K562 (cell line): ENCODE results near the gene TLNRD1. TPM values are rescaled to one million over a fixed set of nuclear protein-coding genes. Genes with fewer than 3 reads are reported as not detected.

Experiments
- DMBX1 ChIP-seq: fragments of 250-450 bp; sonication (Bioruptor Pico); IDR thresholded peaks from 2 replicates; pipeline ENCODE4 v1.8.0; 2022; ENCODE audit warnings: inconsistent platforms, mild to moderate bottlenecking, moderate library complexity, borderline replicate concordance
- FOXP4 ChIP-seq: sonication (generic); formaldehyde crosslinking; IDR thresholded peaks from 2 replicates; pipeline ENCODE4 v1.8.0; 2022; ENCODE audit warnings: mild to moderate bottlenecking, missing genetic modification reagents, borderline replicate concordance
- GTF2A2 ChIP-seq: IDR thresholded peaks from 2 replicates; pipeline ENCODE4 v1.6.1; 2016; ENCODE audit warnings: mild to moderate bottlenecking, missing genetic modification characterization, missing compliant biosample characterization
- HBP1 ChIP-seq: fragments of 450-650 bp; formaldehyde crosslinking; IDR thresholded peaks from 2 replicates; pipeline ENCODE4 v1.4.0; 2022; ENCODE audit warnings: missing genetic modification characterization
- HDAC2 ChIP-seq: fragments of 450-650 bp; IDR thresholded peaks from 2 replicates; pipeline ENCODE4 v1.6.1; 2016; ENCODE audit warnings: mild to moderate bottlenecking
- KLF1 ChIP-seq: fragments of 450-650 bp; IDR thresholded peaks from 2 replicates; pipeline ENCODE4 v1.6.1; 2016; ENCODE audit warnings: missing genetic modification characterization, missing compliant biosample characterization
- MCM5 ChIP-seq: fragments of 450-650 bp; IDR thresholded peaks from 2 replicates; pipeline ENCODE4 v1.6.1; 2016; ENCODE audit warnings: low read depth
- TCF7L2 ChIP-seq: fragments of 150-350 bp; IDR thresholded peaks from 2 replicates; pipeline ENCODE4 v1.6.1; 2016; ENCODE audit warnings: low read depth, mild to moderate bottlenecking, low read length, moderate library complexity
- THRB ChIP-seq: fragments of 450-650 bp; formaldehyde crosslinking; conservative IDR thresholded peaks from 2 replicates; pipeline ENCODE4 v1.4.0; 2022; ENCODE audit warnings: mild to moderate bottlenecking, missing genetic modification characterization
- ZNF436 ChIP-seq: fragments of 250-450, 450-650 bp; sonication (Bioruptor Pico); formaldehyde crosslinking; IDR thresholded peaks from 2 replicates; pipeline ENCODE4 v1.7.0; 2020; ENCODE audit warnings: mild to moderate bottlenecking
- ZNF449 ChIP-seq: fragments of 250-450 bp; sonication (Bioruptor Pico); IDR thresholded peaks from 2 replicates; pipeline ENCODE4 v1.8.0; 2022; ENCODE audit warnings: moderate library complexity, mild to moderate bottlenecking, inconsistent platforms
- polyA plus RNA-seq, 8 experiments: library from polyadenylated mRNA; depleted of rRNA in 4 of 8; stranded (reverse) in 5 of 8; unstranded in 3 of 8; fragments of >200 nt; fragmentation: Nextera tagmentation in 2 of 8; fragmentation: Illumina TruSeq in 1 of 8; extraction: Ambion mirVana in 2 of 8; extraction: Trizol in 1 of 8; gene quantifications; 2 replicates each; pipeline versions ENCODE4 v1.2.1 to v1.2.3, GENCODE V29; 2011 to 2014; ENCODE audit warnings: inconsistent platforms in 1 of 8, missing spikeins in 1 of 8
- total RNA-seq, 7 experiments: library from RNA; depleted of rRNA in 6 of 7; stranded (reverse); fragments of >200 nt in 6 of 7; fragmentation: Illumina TruSeq in 2 of 7; extraction: Trizol in 2 of 7; gene quantifications; 2 replicates each; pipeline versions ENCODE4 v1.2.1 to v1.2.3, GENCODE V29; 2011 to 2021; ENCODE audit warnings: low replicate concordance in 1 of 7

The TLNRD1 gene
- total and polyA plus RNA-seq, 9 of the 15 experiments (the other 6 are each of a cell fraction or from before 2014, with no cell fraction given), result 1.1 to 33.1 (median 5.7) TPM

- TF ChIP-seq THRB, result no peak
- no peak for TF ChIP-seq KLF1 (tag)
- no peak for TF ChIP-seq HDAC2
- TF ChIP-seq HBP1, result no peak
- TF ChIP-seq MCM5, result no peak
- TF ChIP-seq ZNF436, result no peak
- no peak for TF ChIP-seq TCF7L2
- TF ChIP-seq FOXP4 (CRISPR knock-in tag), result no peak
- no peak for TF ChIP-seq DMBX1 (CRISPR knock-in tag)
- TF ChIP-seq GTF2A2 (tag), result no peak
- no peak for TF ChIP-seq ZNF449 (CRISPR knock-in tag)
Observed at GRCh38 chr15:81025721-81026370, 25.1 kb downstream of the TLNRD1 start (continued).
